HG02938 (cell line): ENCODE data around the gene DOK7.
"Not testable (repeated sequence)": the region's sequence is repeated elsewhere in the genome, so short reads cannot be mapped to it uniquely, and the experiment has no call there.

Source experiments
- ATAC-seq: cut with Tn5 transposase; IDR thresholded peaks from one replicate; pipeline ENCODE4 v1.9.1; 2021; ENCODE audit warnings: mild to moderate bottlenecking, moderate library complexity; ENCODE audit not compliant: unreplicated experiment

DOK7 gene

GRCh38 chr4:3499710-3500109, 36.6 kb downstream of the DOK7 start:
- no peak for ATAC-seq

GRCh38 chr4:3500111-3500510, 37.0 kb downstream of the DOK7 start:
- ATAC-seq = no peak

- ATAC-seq = no peak
Measured at GRCh38 chr4:3500634-3501101, 37.6 kb downstream of the DOK7 start.

GRCh38 chr4:3501126-3501824, 38.2 kb downstream of the DOK7 start:
- ATAC-seq = no peak

- no peak for ATAC-seq
Measured at GRCh38 chr4:3501825-3502425, 38.8 kb downstream of the DOK7 start.

GRCh38 chr4:3502941-3503936, 40.1 kb downstream of the DOK7 start:
- no peak for ATAC-seq

- ATAC-seq = no peak
Measured at GRCh38 chr4:3505231-3505630, 42.1 kb downstream of the DOK7 start.

- no peak for ATAC-seq
Measured at GRCh38 chr4:3508542-3508941, 45.4 kb downstream of the DOK7 start.

- ATAC-seq = no peak
Measured at GRCh38 chr4:3510481-3510880, 47.4 kb downstream of the DOK7 start.

GRCh38 chr4:3511187-3511586, 48.1 kb downstream of the DOK7 start:
- ATAC-seq = no peak

GRCh38 chr4:3511601-3512000, 48.5 kb downstream of the DOK7 start:
- ATAC-seq = not testable (repeated sequence)

- no peak for ATAC-seq
Measured at GRCh38 chr4:3512279-3512678, 49.2 kb downstream of the DOK7 start.

GRCh38 chr4:3512719-3513118, 49.6 kb downstream of the DOK7 start:
- no peak for ATAC-seq

GRCh38 chr4:3513807-3514206, 50.7 kb downstream of the DOK7 start:
- ATAC-seq = no peak

GRCh38 chr4:3514221-3514780, 51.2 kb downstream of the DOK7 start:
- ATAC-seq = no peak

- ATAC-seq = no peak
Measured at GRCh38 chr4:3514806-3515501, 51.8 kb downstream of the DOK7 start.

GRCh38 chr4:3515646-3516045, 52.5 kb downstream of the DOK7 start:
- ATAC-seq = no peak

GRCh38 chr4:3516061-3516835, 53.1 kb downstream of the DOK7 start:
- ATAC-seq = no peak

- ATAC-seq = no peak
Measured at GRCh38 chr4:3516836-3517730, 54.0 kb downstream of the DOK7 start.
